HFFc6 (cell line): ENCODE results near the gene MVB12B. TPM values are rescaled to one million over a fixed set of nuclear protein-coding genes. Genes with fewer than 3 reads are reported as not detected.

Experiments used
- DNase-seq: peaks from one replicate; pipeline ENCODE4 v3.0.0-alpha.2; 2018
- H3K27ac Mint-ChIP-seq: 2 replicates; pipeline ENCODE4 v1.8.0; 2020; ENCODE audit warnings: mild to moderate bottlenecking, mixed read lengths
- H3K27me3 Mint-ChIP-seq: 2 replicates; pipeline ENCODE4 v1.8.0; 2021; ENCODE audit warnings: mild to moderate bottlenecking, moderate library complexity, mixed read lengths; ENCODE audit not compliant: insufficient read depth
- H3K36me3 Mint-ChIP-seq: 2 replicates; pipeline ENCODE4 v1.8.0; 2021; ENCODE audit warnings: low read depth, mixed read lengths
- H3K4me1 Mint-ChIP-seq: 2 replicates; pipeline ENCODE4 v1.8.0; 2020; ENCODE audit warnings: low read depth, mixed read lengths
- H3K4me3 Mint-ChIP-seq: 2 replicates; pipeline ENCODE4 v1.8.0; 2020; ENCODE audit warnings: mild to moderate bottlenecking, moderate library complexity, mixed read lengths
- H3K9me3 Mint-ChIP-seq: 2 replicates; pipeline ENCODE4 v1.8.0; 2020; ENCODE audit warnings: mild to moderate bottlenecking, mixed read lengths
- CTCF ChIP-seq: fragments of 200-600 bp; sonication (generic); IDR thresholded peaks from 2 replicates; pipeline ENCODE4 v1.5.0; 2021; ENCODE audit warnings: antibody characterized with exemption, mild to moderate bottlenecking
- total RNA-seq, 6 experiments: library from RNA; stranded (reverse); fragmentation: NEBNext Ultra II Directional; extraction: Animal tissue kit (Norgen Biotek cat#: 25700); gene quantifications; 2 replicates in 1 of 6; 3 replicates in 5 of 6; pipeline ENCODE4 v1.2.3, GENCODE V29; 2021

MVB12B gene
- total RNA-seq, 6 experiments from 2014 or later: 4.4 to 8.3 (median 6.7) TPM

DNA sequence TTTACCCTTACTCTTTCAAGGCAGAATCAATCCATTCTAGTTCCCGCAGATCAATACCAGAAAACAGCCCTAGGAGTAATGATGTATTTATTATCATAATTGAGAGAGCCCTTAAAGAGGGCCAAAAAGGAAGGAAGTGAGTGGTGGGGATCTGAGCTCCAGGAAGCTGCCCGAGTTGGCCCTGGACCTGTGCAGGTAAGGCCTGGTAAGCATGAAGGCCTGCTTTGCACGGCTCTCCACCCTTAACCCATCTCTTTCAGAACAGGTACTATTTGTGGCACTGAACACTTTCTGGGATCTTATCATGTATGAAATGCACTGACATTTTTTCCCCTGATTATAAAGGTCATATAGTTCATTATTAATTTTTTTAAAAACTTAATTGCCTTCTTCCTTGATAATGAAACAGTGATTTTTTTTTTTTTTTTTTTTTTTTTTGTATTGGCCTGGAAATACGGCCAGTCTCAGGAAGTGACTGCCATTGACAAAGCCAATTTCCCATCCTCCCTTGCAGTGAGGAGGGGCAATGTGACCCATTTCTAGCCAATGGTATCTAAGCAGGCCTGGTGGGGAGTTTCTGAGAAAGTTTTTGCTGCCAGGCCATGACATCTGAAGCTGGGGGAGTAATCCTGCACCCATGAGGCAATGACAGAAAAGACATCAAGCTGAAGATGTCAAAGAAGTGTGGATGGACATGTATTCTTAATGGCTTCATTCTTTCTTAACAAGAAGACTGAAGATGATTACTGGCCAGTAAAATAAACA lies 6.3 kb upstream of the MVB12B start:
- no peak overlapping the region for H3K4me3 Mint-ChIP-seq
- H3K4me1 Mint-ChIP-seq: no peaks in the 10 kb centered on the region

GRCh38 chr9:126321742-126322141 lies 4.9 kb upstream of the MVB12B start:
- peaks cover 12% of the 10 kb centered on the region for H3K9me3 Mint-ChIP-seq
- no peak for TF ChIP-seq CTCF
- DNase-seq: no peak
- H3K27me3 Mint-ChIP-seq: peaks cover 9% of the 10 kb centered on the region; the same call in 1 of the 2 replicates
- peaks cover 17% of the 10 kb centered on the region for H3K36me3 Mint-ChIP-seq
- H3K27ac Mint-ChIP-seq: no peak overlapping the region
- H3K4me3 Mint-ChIP-seq: no peak overlapping the region
- no peaks in the 10 kb centered on the region for H3K4me1 Mint-ChIP-seq

More for the DNA sequence above, 6.3 kb upstream of the MVB12B start:
- TF ChIP-seq CTCF: no peak
- H3K27me3 Mint-ChIP-seq: peaks cover 6% of the 10 kb centered on the region; the same call in 1 of the 2 replicates
- peaks cover 12% of the 10 kb centered on the region for H3K36me3 Mint-ChIP-seq
- H3K9me3 Mint-ChIP-seq: peaks cover 17% of the 10 kb centered on the region
- DNase-seq: no peak
- H3K27ac Mint-ChIP-seq: no peak overlapping the region

GRCh38 chr9:126325821-126326220 lies 808 bp upstream of the MVB12B start:
- peaks cover 9% of the 10 kb centered on the region; the same call in 1 of the 2 replicates for H3K27me3 Mint-ChIP-seq
- peaks cover 8% of the 10 kb centered on the region for H3K4me1 Mint-ChIP-seq
- TF ChIP-seq CTCF: no peak
- H3K27ac Mint-ChIP-seq: peak overlapping the region; percentile 54
- H3K9me3 Mint-ChIP-seq: peaks cover 12% of the 10 kb centered on the region
- H3K4me3 Mint-ChIP-seq: peak overlapping the region; percentile 81
- H3K36me3 Mint-ChIP-seq: peaks cover 17% of the 10 kb centered on the region
- DNase-seq: no peak

GRCh38 chr9:126327006-126327713 lies 531 bp downstream of the MVB12B start:
- 0 out of 2 replicates have a peak, but pooled peaks have one; percentile 8 for TF ChIP-seq CTCF
- DNase-seq: no peak
- peak overlapping the region; percentile 79 for H3K4me3 Mint-ChIP-seq
- peaks cover 8% of the 10 kb centered on the region for H3K4me1 Mint-ChIP-seq
- H3K27ac Mint-ChIP-seq: peak overlapping the region; percentile 57; the same call in 1 of the 2 replicates
- peaks cover 12% of the 10 kb centered on the region for H3K9me3 Mint-ChIP-seq
- peaks cover 17% of the 10 kb centered on the region for H3K36me3 Mint-ChIP-seq
- H3K27me3 Mint-ChIP-seq: peaks cover 7% of the 10 kb centered on the region; the same call in 1 of the 2 replicates

DNA sequence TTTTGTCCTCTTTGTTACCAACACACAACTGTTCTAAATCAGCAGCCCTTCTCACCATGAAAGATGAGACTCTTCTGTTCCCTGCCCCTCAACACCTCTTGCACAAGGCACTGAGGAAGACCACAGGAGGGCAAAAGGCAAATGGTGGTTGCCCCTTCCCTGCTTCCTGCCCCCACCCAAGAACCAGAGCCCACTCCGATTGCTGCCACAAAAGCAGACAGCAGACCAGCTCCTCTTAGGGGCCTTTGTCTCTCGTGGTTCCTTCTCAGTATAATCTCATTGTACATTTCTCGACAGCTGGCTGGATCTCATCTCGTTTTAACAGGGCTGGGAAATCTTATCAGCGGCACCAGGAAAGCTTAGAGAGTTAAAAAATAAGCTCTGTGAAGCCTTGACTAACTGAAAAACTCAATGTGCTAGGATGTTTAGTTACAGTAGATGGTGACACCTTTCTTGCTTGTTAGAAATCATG lies 1.1 kb downstream of the MVB12B start:
- Mint-ChIP-seq H3K4me1 (peaks cover 8% of the 10 kb centered on the region), H3K9me3 (peaks cover 12% of the 10 kb centered on the region)
- TF ChIP-seq CTCF: no peak

More for the DNA sequence above, 1.1 kb downstream of the MVB12B start:
- DNase-seq: no peak
- Mint-ChIP-seq H3K27ac (peak overlapping the region; percentile 57; the same call in 1 of the 2 replicates), H3K4me3 (peak overlapping the region; percentile 79), H3K27me3 (peaks cover 7% of the 10 kb centered on the region; the same call in 1 of the 2 replicates), H3K36me3 (peaks cover 17% of the 10 kb centered on the region)
